HL-60 (cell line): Measurements from ENCODE around the gene SERTM2.

Experiments used
- DNase-seq, 2 experiments: peaks; one replicate each; pipeline ENCODE4 v3.0.0-alpha.2; 2010 to 2020; ENCODE audit warnings: low read depth in 1 of 2, low spot score in 1 of 2
- H3K27ac ChIP-seq: fragments of 250-450 bp; sonication (Bioruptor Pico); replicated peaks from 2 replicates; pipeline ENCODE4 v1.5.1; 2020; ENCODE audit warnings: mild to moderate bottlenecking, moderate library complexity
- H3K27me3 ChIP-seq: fragments of 250-450 bp; sonication (Bioruptor Pico); 2 replicates; pipeline ENCODE4 v1.5.1; 2021; ENCODE audit warnings: mild to moderate bottlenecking, moderate library complexity; ENCODE audit not compliant: insufficient read depth, poor library complexity, severe bottlenecking
- H3K4me3 ChIP-seq: replicated peaks from 2 replicates; pipeline ENCODE4 v1.5.1; 2011; ENCODE audit warnings: mild to moderate bottlenecking, control low read depth, low read length; ENCODE audit not compliant: insufficient read depth
- CTCF ChIP-seq: IDR thresholded peaks from one replicate; pipeline ENCODE4 v1.5.1; 2011; ENCODE audit warnings: low read length, control low read depth, inconsistent platforms; ENCODE audit not compliant: insufficient read depth
- GABPA ChIP-seq: IDR thresholded peaks from 2 replicates; pipeline ENCODE4 v1.6.1; 2012; ENCODE audit warnings: low read depth
- POLR2AphosphoS5 ChIP-seq: IDR thresholded peaks from 2 replicates; pipeline ENCODE4 v1.6.1; 2012; ENCODE audit warnings: low read depth
- REST ChIP-seq: IDR thresholded peaks from 2 replicates; pipeline ENCODE4 v1.6.1; 2012; ENCODE audit warnings: low read depth; ENCODE audit not compliant: insufficient replicate concordance
- SPI1 ChIP-seq: IDR thresholded peaks from 2 replicates; pipeline ENCODE4 v1.6.1; 2012; ENCODE audit warnings: low read depth, mild to moderate bottlenecking, borderline replicate concordance

The SERTM2 gene

GRCh38 chrX:111506826-111507225 is 4.6 kb upstream of the SERTM2 start:
- no peak overlapping the region for H3K4me3 ChIP-seq
- TF ChIP-seq POLR2AphosphoS5 (no peak), SPI1 (no peak), CTCF (no peak), REST (no peak), GABPA (no peak)
- no peak overlapping the region for H3K27ac ChIP-seq
- H3K27me3 ChIP-seq, result no peaks in the 10 kb centered on the region
- DNase-seq, result no peak

- no peak overlapping the region for H3K4me3 ChIP-seq
- no peak for TF ChIP-seq POLR2AphosphoS5
- no peak for TF ChIP-seq GABPA
- TF ChIP-seq SPI1, result no peak
- no peak for TF ChIP-seq REST
- DNase-seq, result no peak
- no peaks in the 10 kb centered on the region for H3K27me3 ChIP-seq
- no peak overlapping the region for H3K27ac ChIP-seq
Measured at GRCh38 chrX:111507933-111508332, 3.5 kb upstream of the SERTM2 start.

GRCh38 chrX:111515298-111515697 is 3.9 kb downstream of the SERTM2 start:
- Histone ChIP-seq H3K27ac (no peak overlapping the region), H3K4me3 (no peak overlapping the region), H3K27me3 (no peaks in the 10 kb centered on the region)
- no peak for TF ChIP-seq REST
- no peak for TF ChIP-seq SPI1
- no peak for TF ChIP-seq CTCF
- TF ChIP-seq GABPA, result no peak
- no peak for TF ChIP-seq POLR2AphosphoS5
- no peak for DNase-seq

- Histone ChIP-seq H3K27me3 (no peaks in the 10 kb centered on the region), H3K27ac (no peak overlapping the region)
Measured at GRCh38 chrX:111518667-111519066, 7.2 kb downstream of the SERTM2 start.

More at GRCh38 chrX:111518667-111519066, 7.2 kb downstream of the SERTM2 start:
- no peak overlapping the region for H3K4me3 ChIP-seq
- DNase-seq, result no peak
- no peak for TF ChIP-seq POLR2AphosphoS5
- no peak for TF ChIP-seq GABPA
- no peak for TF ChIP-seq SPI1
- no peak for TF ChIP-seq REST
- TF ChIP-seq CTCF, result no peak
